WTC11 (cell line): Measurements from ENCODE around the gene TIMM8A.

Experiments
- CREB1 ChIP-seq: sonication (generic); formaldehyde crosslinking; IDR thresholded peaks from 2 replicates; pipeline ENCODE4 v1.8.0; 2023; ENCODE audit warnings: mild to moderate bottlenecking, missing genetic modification reagents
- ELF4 ChIP-seq: sonication (generic); formaldehyde crosslinking; IDR thresholded peaks from 2 replicates; pipeline ENCODE4 v1.8.1; 2022; ENCODE audit warnings: low read depth, mild to moderate bottlenecking, moderate library complexity, missing genetic modification reagents
- JUN ChIP-seq: sonication (generic); formaldehyde crosslinking; IDR thresholded peaks from 2 replicates; pipeline ENCODE4 v1.8.0; 2023; ENCODE audit warnings: mild to moderate bottlenecking, missing genetic modification reagents
- SMAD4 ChIP-seq: sonication (generic); formaldehyde crosslinking; IDR thresholded peaks from 2 replicates; pipeline ENCODE4 v1.8.0; 2022; ENCODE audit warnings: mild to moderate bottlenecking, missing genetic modification reagents
- ZBTB21 ChIP-seq: sonication (generic); formaldehyde crosslinking; IDR thresholded peaks from 2 replicates; pipeline ENCODE4 v1.8.1; 2023; ENCODE audit warnings: mild to moderate bottlenecking, missing genetic modification reagents, borderline replicate concordance
- TF ChIP-seq, protein P1 (sequence below): sonication (generic); formaldehyde crosslinking; IDR thresholded peaks from 2 replicates; pipeline ENCODE4 v1.8.0; 2022; ENCODE audit warnings: mild to moderate bottlenecking, missing genetic modification reagents

DNA sequence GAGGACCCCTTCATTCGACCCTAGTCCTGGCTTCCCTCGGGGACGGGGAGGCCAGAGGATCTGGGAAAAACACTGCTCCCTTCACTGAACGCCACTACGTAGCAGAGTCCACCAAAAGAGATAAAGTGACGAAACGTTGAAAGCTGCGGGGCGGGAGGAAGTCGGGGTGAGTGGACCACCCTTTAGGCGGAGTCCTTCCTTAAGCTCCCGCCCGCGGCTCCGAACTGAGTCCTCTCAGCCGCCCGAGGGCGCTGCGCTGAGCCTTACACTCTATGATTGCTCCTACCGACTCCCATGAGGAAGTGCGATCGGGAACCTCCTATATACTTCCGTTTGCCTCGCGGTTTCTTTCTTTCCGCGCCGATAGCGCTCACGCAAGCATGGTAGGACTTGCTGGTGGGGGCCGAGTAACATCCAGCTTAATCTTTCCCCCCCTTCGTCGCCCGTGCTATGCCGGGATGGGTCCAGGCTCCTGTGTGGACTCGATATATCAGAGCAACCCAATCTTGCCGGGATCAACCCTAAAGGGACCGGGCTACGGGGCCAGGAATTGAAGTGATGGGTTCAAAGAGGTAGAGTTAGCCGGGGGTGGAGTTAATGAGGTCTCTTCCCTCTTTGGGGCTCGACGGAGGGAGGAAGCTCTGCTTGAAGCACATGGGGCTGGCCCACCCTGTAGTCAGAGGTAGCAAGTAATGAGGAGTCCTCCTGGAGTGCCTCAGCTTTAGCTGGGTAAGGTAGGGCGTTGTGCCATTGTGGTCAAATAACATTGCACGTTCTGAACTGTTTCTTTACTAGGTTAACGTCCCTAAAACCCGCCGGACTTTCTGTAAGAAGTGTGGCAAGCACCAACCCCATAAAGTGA lies 42.4 kb upstream of the TIMM8A start, which contains the start of gene RPL36A:
- TF ChIP-seq SMAD4 (CRISPR knock-in tag): no peak
- TF ChIP-seq JUN: no peak
- TF ChIP-seq, protein P1, sequence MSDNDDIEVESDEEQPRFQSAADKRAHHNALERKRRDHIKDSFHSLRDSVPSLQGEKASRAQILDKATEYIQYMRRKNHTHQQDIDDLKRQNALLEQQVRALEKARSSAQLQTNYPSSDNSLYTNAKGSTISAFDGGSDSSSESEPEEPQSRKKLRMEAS (CRISPR knock-in tag): peak; percentile 82
- no peak for TF ChIP-seq ELF4
- no peak for TF ChIP-seq CREB1
- no peak for TF ChIP-seq ZBTB21 (CRISPR knock-in tag)
